Aortic smooth muscle cell (primary cell): ENCODE data around the gene DNAH7. TPM values are rescaled to one million over a fixed set of nuclear protein-coding genes. Genes with fewer than 3 reads are reported as not detected.

ENCODE experiments used
- total RNA-seq: library from RNA; depleted of rRNA; stranded (reverse); fragments of >200 nt; gene quantifications from 2 replicates; pipeline ENCODE4 v1.2.3, GENCODE V29; 2014

Gene DNAH7
- total RNA-seq = 1.2 and 1.7 TPM in 2 replicates

DNA sequence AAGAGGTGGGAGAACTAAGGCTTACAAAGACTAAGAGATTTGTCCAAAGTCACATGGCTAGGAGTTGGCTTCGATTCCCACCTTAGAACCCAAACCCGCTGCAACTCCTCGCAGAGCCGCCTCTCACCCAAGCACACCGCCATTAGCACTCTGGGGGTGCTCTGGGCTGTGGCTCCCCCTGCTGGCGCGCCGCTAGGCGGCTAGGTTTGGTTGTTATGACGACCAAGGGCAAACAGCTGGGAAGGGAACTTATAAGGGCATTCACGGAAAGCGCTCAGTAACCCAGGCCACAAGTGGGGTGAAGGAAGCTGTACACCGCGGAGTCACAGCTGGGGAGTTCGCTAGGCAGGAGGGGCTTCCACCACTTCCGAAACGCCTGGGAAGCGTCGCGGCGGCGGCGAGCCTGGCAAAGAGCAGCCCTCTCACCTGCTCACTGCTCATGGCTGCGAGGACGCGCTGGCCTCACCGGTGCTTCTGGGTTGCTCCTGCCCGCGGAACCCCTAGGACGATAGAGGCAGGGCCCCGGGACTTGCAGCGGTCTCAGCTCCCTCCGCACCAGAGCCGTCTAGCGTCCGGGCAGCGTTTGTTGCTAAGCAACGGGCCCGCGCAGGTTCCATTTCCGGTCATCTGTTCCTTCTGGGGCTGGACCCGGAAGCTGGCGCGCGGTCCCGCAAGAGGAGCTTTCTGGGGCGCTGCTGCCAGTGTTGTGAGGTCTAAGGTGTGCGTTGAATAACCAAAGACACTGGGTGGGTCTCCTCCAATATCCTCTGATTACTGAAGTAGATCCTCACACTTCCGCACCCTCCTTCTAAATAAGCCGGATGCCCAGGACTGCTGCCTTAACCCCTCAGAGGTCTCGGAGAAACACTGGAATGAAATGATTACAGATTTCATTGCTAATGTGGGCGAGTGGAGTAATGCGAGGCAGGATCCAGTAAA is at the start of gene DNAH7:
Gene DNAH7, minus strand, starts transcription at position 567 of the 939 bp plus-strand sequence. Its CDS starts 126 bp downstream, at position 441.

Other genes starting within 250 kb of the DNAH7 start
- gene STK17B, start 102.7 kb upstream of the DNAH7 start, total RNA-seq = 145 and 147 TPM in 2 replicates